Activated CD8-positive, alpha-beta T cell treated with anti-CD3 and anti-CD28 coated beads for 36 hours (primary cell): ENCODE data around the gene TDP1. TPM values are rescaled to one million over a fixed set of nuclear protein-coding genes. Genes with fewer than 3 reads are reported as not detected.

Experiments
- ATAC-seq: fragments of 200-7000 bp; cut with Tn5 transposase; one replicate; pipeline ENCODE4 v1.10.0; 2021; ENCODE audit warnings: mild to moderate bottlenecking, moderate library complexity
- CTCF ChIA-PET: fragments of 350-600 bp; sonication (Branson Sonifier 250); formaldehyde crosslinking; loops from one replicate; lab custom pipeline; 2021; ENCODE audit warnings: antibody characterized with exemption; lab: Charles Lee
- POLR2A ChIA-PET: fragments of 350-600 bp; sonication (Branson Sonifier 250); formaldehyde crosslinking; loops from one replicate; lab custom pipeline; 2021; ENCODE audit warnings: antibody characterized with exemption; lab: Charles Lee
- DNase-seq: peaks from one replicate; pipeline ENCODE4 v3.0.0-alpha.2; 2020
- H3K27ac Mint-ChIP-seq: one replicate; pipeline ENCODE4 v1.8.0; 2021; ENCODE audit warnings: mild to moderate bottlenecking, mixed read lengths
- H3K27me3 Mint-ChIP-seq: one replicate; pipeline ENCODE4 v1.8.0; 2021; ENCODE audit warnings: mixed read lengths
- H3K36me3 Mint-ChIP-seq: one replicate; pipeline ENCODE4 v1.8.0; 2021; ENCODE audit warnings: low read depth, mixed read lengths
- H3K4me1 Mint-ChIP-seq: one replicate; pipeline ENCODE4 v1.8.0; 2021; ENCODE audit warnings: low read depth, mixed read lengths
- H3K4me3 Mint-ChIP-seq: one replicate; pipeline ENCODE4 v1.8.0; 2021; ENCODE audit warnings: mild to moderate bottlenecking, moderate library complexity, mixed read lengths
- H3K9me3 Mint-ChIP-seq: one replicate; pipeline ENCODE4 v1.8.0; 2021; ENCODE audit warnings: mixed read lengths
- CTCF ChIP-seq: fragments of 200-600 bp; IDR thresholded peaks from one replicate; pipeline ENCODE4 v1.8.0; 2022; ENCODE audit warnings: antibody characterized with exemption, mild to moderate bottlenecking
- intact Hi-C: fragments of 100-400 bp; cut with micrococcal nuclease; formaldehyde crosslinking; loops from one replicate; pipeline ENCODE4 v1.10.0; 2022
- total RNA-seq, 2 experiments: library from RNA; stranded (reverse); gene quantifications; one replicate each; pipeline ENCODE4 v1.2.3, GENCODE V29; 2021

Gene TDP1
- total RNA-seq, 2 experiments from 2014 or later, result 97.2 to 103 TPM

GRCh38 chr14:90093942-90094595 lies 138.3 kb downstream of the TDP1 start:
- Mint-ChIP-seq H3K27me3 (peaks cover 21% of the 10 kb centered on the region), H3K4me1 (peaks cover 4% of the 10 kb centered on the region), H3K9me3 (no peaks in the 10 kb centered on the region), H3K27ac (no peak overlapping the region), H3K36me3 (no peaks in the 10 kb centered on the region), H3K4me3 (no peak overlapping the region)
- DNase-seq (no peak), ATAC-seq (peak; percentile 79)
- ChIA-PET POLR2A (no interaction called here), CTCF (no interaction called here)
- TF ChIP-seq CTCF, result no peak
- intact Hi-C loops, result no loop called here

Other genes with a start within 250 kb of the TDP1 start
- 1 to 10 TPM; 6.6 to 8.4 TPM for gene EFCAB11, start 1.2 kb upstream of the TDP1 start, total RNA-seq
- gene KCNK13, start 106.1 kb downstream of the TDP1 start, total RNA-seq, result not detected